HG03039 (cell line): ENCODE data around the gene MRTFA.
"Not testable (repeated sequence)": the region's sequence is repeated elsewhere in the genome, so short reads cannot be mapped to it uniquely, and the experiment has no call there.

Experiments
- ATAC-seq: cut with Tn5 transposase; IDR thresholded peaks from one replicate; pipeline ENCODE4 v1.9.1; 2021; ENCODE audit warnings: mild to moderate bottlenecking, moderate library complexity; ENCODE audit not compliant: unreplicated experiment

MRTFA gene

GRCh38 chr22:40628354-40629042 lies 8.0 kb downstream of the MRTFA start:
- ATAC-seq: no peak

DNA sequence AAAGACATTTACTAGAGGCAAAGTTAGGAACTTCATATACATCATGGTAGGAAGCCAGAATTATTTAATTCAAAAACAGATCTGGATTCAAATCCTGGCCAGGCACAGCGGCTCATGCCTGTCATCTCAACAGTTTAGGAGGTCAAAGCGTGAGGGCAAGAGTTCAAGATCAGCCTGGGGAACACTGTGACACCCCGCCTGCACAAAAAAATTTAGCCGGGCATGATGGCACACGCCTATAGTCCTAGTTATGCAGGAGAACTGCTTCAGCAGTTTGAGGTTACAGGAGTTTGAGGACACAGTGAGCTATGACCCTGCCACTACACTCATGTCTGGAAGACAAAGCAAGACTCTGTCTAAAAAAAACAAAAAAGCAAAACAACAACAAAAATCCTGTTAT lies 8.9 kb downstream of the MRTFA start:
- ATAC-seq: no peak

DNA sequence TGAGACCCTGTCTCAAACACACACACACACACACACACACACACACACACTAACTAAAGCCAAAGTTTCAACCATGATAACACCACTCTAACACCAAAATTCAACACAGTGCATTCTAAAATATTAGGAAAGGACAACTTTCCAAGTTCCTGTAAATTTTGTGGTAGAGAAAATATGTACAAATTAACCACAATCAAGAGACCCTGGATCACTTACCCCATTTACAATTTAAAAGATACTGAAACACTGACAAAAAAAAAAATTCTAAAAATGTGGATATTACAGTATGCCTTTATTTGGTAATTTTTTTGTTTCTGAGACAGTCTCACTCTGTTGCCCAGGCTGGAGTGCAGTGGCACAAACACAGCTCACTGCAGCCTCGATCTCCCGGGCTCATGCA lies 9.7 kb downstream of the MRTFA start:
- no peak for ATAC-seq

DNA sequence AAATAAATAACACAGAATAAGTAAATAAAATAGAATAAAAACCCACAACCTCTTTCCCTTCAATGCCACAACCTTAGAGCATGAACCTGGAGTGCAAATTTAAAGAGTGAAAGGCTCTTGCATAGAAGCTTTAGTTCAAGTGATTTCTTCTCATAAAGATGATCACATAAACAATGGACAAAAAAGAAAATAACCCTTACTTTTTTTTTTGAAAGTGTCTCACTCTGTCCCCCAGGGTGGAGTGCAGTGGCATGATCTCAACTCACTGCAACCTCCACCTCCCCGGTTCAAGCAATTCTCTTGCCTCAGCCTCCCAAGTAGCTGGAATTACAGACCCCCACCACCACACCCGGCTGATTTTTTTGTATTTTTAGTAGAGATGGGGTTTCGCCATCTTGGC lies 10.7 kb downstream of the MRTFA start:
- ATAC-seq: not testable (repeated sequence)

DNA sequence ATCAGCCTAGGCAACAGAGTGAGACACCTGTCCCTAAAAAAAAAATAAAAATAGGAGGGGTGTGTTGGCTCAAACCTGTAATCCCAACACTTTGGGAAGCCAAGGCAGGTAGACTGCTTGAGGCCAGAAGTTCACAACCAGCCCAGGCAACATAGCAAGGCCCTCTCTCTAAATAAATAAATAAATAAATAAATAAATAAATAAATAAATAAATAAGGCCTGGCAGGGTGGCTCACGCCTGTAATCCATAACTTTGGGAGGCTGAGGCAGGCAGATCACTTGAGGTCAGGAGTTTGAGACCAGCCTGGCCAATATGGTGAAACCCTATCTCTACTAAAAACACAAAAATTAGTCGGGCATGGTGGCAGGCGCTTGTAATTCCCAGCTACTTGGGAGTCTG lies 11.2 kb downstream of the MRTFA start:
- ATAC-seq: not testable (repeated sequence)

- no peak for ATAC-seq
These were observed 11.7 kb downstream of the MRTFA start for GRCh38 chr22:40624770-40625169.

GRCh38 chr22:40621309-40622151 lies 15.0 kb downstream of the MRTFA start:
- ATAC-seq: no peak

DNA sequence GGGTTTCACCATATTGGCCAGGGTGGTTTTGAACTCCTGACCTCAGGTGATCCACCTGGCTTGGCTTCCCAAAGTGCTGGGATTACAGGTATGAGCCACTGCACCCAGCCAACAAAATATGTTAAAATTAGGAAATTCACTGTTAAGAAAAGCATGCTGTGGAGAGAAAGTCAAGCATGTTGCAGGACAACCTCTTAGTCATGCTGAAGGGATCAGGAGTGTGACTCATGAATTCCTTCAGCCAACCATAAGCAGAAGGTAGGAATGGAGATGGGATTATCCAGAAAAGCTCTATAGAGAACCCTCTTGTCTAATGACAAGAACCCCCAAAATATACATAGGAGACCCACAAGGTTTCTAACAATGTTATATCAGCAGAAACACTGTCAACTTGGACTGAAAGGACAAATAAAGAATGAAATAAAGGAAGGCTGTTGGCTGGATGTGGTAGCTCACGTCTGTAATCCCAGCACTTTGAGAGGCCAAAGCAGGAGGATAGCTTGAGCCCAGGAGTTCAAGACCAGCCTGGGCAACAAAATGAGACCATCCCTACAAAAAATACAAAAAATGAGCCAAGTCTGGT lies 16.0 kb downstream of the MRTFA start:
- ATAC-seq: no peak

DNA sequence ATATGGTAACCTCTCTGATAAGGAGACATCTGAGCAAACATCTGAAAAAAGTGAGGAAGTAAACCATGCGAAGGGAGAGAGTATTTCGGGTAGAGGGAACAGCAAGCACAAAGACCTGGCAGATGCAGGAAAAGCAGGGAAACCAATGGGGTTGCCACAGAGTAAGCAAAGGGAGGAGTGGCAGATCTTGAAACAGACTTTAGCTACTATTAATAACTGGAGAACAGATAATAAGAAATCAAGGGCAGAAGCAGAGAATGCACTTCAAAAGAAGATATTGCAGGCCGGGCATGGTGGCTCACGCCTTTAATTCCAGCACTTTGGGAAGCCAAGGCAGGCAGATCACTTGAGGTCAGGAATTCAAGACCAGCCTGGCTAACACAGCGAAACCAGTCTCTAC lies 18.1 kb downstream of the MRTFA start:
- no peak for ATAC-seq

DNA sequence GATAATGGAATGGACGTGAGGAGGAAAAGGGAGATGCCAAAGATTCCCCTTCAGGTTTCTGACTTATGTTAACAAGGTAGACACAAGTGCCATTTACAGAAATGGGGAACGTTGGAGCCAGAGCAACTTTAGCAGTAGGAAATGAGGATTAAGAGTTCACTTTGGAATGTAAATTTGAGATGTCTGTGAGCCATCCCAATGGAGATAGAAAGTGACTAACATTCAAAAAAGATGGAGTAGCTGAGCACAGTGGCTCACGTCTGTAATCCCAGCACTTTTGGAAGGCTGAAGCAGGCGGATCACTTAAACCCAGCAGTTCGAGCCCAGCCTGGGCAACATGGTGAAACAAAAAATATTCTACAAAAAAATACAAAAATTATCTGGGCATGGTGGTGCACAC lies 19.9 kb downstream of the MRTFA start:
- no peak for ATAC-seq

DNA sequence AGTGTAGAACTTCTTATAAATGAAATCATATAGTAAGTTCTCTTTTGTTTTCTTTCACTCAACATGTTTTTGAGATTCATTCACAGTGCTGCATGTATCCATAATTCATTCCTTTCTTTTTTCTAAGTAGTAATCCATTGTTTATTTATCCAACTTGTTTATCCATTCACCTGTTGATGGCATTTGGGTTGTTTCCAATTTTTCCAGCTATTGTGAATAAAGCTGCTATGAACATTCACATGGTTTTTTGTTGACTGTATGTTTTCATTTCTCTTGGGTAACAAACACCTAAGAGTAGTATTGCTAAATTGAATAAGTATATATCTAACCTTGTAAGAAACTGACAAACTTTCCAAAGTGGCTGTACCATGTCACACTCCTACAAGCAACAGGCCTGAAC lies 23.5 kb downstream of the MRTFA start:
- ATAC-seq: no peak

- ATAC-seq: no peak
These were observed 24.2 kb downstream of the MRTFA start for GRCh38 chr22:40612291-40612751.

GRCh38 chr22:40611606-40612005 lies 24.9 kb downstream of the MRTFA start:
- ATAC-seq: no peak

DNA sequence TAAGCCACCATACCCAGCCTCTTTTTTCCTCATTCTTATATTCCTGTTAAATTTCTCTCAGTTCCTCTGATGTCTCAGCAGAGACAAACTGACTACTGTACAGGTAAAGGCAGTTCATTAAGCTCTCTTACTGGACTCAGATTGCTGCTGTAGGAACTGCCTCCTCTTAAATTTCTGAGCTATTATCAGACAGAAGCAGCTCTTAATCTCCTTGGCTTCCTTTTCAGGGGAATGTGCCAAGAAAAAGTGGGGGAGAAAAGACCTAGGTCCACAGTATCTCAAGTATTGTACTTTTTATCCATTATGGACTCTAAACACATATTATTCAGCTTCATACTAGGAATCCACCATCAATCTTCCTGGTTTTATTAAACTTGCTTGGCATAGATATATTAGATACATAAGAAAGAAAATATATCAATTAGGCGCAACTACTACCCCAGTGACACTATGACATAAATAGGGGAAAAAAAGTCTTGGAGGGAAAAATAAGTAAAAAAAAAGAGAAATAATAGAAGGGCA lies 26.1 kb downstream of the MRTFA start:
- ATAC-seq: no peak

DNA sequence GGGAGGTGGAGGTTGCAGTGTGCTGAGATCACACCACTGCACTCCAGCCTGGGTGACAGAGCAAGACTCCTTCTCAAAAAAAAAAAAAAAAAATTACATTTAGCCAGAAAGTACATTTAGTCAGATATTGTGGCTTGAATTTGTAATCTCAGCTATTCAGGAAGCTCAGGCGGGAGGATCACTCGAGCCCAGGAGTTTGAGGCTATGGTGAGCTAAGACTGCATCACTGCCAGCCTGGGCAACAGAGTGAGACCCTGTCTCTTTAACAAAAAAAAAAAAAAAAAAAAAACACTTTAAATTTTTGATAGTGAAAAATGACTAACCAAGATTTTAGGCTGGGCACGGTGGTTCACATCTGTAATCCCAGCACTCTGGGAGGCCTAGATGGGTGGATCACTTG lies 27.3 kb downstream of the MRTFA start:
- ATAC-seq: no peak

DNA sequence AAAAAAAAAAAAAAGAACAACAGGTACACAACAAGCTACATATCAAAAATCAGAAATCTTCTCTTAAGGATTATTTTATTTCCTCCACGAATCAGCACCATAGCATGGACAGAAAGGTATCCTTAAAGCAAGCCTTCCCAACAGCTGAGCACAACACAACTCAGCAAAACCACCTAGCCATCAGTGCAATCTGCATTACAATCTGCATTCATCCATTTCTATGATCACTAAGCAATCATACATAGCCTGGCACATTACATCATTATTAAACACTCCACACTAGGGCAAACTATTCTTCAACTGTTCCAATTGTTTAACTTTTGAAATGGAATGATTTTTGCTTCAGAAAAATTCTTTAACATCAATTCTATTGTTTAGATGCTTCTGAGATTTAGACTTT lies 29.0 kb downstream of the MRTFA start:
- no peak for ATAC-seq

- ATAC-seq: no peak
These were observed 30.2 kb downstream of the MRTFA start for GRCh38 chr22:40606306-40606705.

- ATAC-seq: no peak
These were observed 30.8 kb downstream of the MRTFA start for GRCh38 chr22:40605761-40606160.

DNA sequence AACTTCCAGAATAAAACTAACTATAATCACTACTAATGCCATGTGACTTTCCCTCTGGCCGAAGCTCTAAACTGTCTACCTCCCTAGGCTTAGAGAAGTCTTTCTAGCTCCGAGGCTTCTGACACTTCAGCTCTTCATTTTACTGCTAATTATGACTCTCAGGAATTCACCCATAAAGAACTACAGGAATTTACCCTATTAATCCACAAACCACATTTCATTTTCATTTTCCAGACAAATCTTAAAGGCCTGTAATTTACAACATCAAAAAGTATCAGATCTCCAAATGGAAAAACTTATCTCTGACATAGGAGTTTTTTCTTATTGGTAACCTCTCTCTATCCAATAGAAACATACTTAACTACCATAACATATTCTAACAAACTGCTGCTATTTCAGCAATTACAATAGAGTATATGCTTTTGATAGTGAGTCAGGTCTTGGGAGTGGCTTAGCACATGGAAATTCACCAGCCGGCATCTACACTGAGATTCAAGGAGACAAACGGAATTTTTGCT lies 33.4 kb downstream of the MRTFA start:
- ATAC-seq: no peak

DNA sequence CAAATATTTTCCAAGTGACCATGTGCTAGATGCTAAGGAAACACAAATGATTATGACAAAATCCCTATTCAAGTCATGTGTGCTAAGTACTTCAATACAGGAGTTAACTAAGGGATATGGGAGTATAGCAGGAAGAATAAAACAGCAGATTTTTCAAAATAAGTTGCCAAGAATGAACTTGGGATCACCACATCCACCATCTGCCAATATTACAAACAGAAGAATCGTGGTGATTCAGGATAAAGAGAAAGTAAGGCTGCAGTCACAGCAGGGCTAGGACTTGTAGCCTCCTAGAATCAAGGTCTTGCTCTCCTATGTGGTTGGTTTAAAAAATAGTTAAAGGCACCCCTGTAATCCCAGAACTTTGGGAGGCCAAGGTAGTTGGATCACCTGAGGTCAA lies 34.3 kb downstream of the MRTFA start:
- ATAC-seq: no peak

GRCh38 chr22:40599731-40600130 lies 36.8 kb downstream of the MRTFA start:
- ATAC-seq: no peak
